H1 (cell line): ENCODE results near the gene CDYL. TPM values are rescaled to one million over a fixed set of nuclear protein-coding genes. Genes with fewer than 3 reads are reported as not detected.

ENCODE experiments used
- CTCF ChIA-PET: fragments of 300-600 bp; sonication (Branson Sonifier 250); formaldehyde crosslinking; loops from one replicate; lab custom pipeline; 2021; ENCODE audit not compliant: partially characterized antibody; lab: Charles Lee
- POLR2A ChIA-PET: fragments of 300-600 bp; sonication (Branson Sonifier 250); formaldehyde crosslinking; loops from one replicate; lab custom pipeline; 2021; ENCODE audit warnings: inconsistent platforms; ENCODE audit not compliant: partially characterized antibody; lab: Charles Lee
- DNase-seq, 2 experiments: peaks; one replicate each; pipeline versions ENCODE4 v3.0.0 to v3.0.0-alpha.2; 2010 to 2022; ENCODE audit warnings: low spot score in 2 of 2, low read depth in 1 of 2, mixed read lengths in 1 of 2
- FAIRE-seq: peaks from 2 replicates; lab custom pipeline; 2011; peaks lifted over from hg19 to GRCh38; lab: Jason Lieb, UNC
- H2AFZ ChIP-seq: 2 replicates; pipeline ENCODE4 v1.8.1; 2012; ENCODE audit warnings: low read length, inconsistent platforms
- H2AK5ac ChIP-seq: 2 replicates; pipeline ENCODE4 v1.6.1; 2013; ENCODE audit warnings: low read depth, low read length
- H2BK120ac ChIP-seq: replicated peaks from 2 replicates; pipeline ENCODE3; 2013; ENCODE audit warnings: low read depth, low read length, inconsistent platforms
- H2BK12ac ChIP-seq: 2 replicates; pipeline ENCODE4 v1.6.1; 2013; ENCODE audit warnings: low read depth, low read length
- H2BK15ac ChIP-seq: 2 replicates; pipeline ENCODE4 v1.6.1; 2013; ENCODE audit warnings: low read length
- H2BK20ac ChIP-seq: 2 replicates; pipeline ENCODE4 v1.6.1; 2013; ENCODE audit warnings: low read length
- H2BK5ac ChIP-seq: 2 replicates; pipeline ENCODE4 v1.6.1; 2013; ENCODE audit warnings: low read depth, low read length
- H3K14ac ChIP-seq: 2 replicates; pipeline ENCODE4 v1.6.1; 2013; ENCODE audit warnings: inconsistent platforms; ENCODE audit not compliant: insufficient read length
- H3K18ac ChIP-seq: 2 replicates; pipeline ENCODE4 v1.6.1; 2013; ENCODE audit warnings: low read length; ENCODE audit errors: extremely low read depth
- H3K23ac ChIP-seq: 2 replicates; pipeline ENCODE4 v1.6.1; 2013; ENCODE audit warnings: inconsistent platforms; ENCODE audit not compliant: insufficient read length
- H3K23me2 ChIP-seq: 2 replicates; pipeline ENCODE4 v1.6.1; 2013; ENCODE audit warnings: low read depth, low read length
- H3K27ac ChIP-seq: 2 replicates; pipeline ENCODE4 v1.6.1; 2011; ENCODE audit warnings: low read depth, low read length, inconsistent platforms
- H3K27me3 ChIP-seq, 4 experiments: replicated peaks in 1 of 4; 1 replicate in 1 of 4; 2 replicates in 3 of 4; pipeline versions ENCODE4 v1.6.1 to v1.8.1; 2011 to 2013; ENCODE audit warnings: low read length in 3 of 4, mild to moderate bottlenecking in 3 of 4, inconsistent platforms in 2 of 4, mixed read lengths in 2 of 4, moderate library complexity in 1 of 4; ENCODE audit not compliant: control insufficient read depth in 3 of 4, insufficient read depth in 3 of 4; ENCODE audit errors: extremely low read depth in 1 of 4
- H3K36me3 ChIP-seq, 4 experiments: 2 replicates each; pipeline versions ENCODE4 v1.6.1 to v1.8.1; 2011 to 2013; ENCODE audit warnings: mild to moderate bottlenecking in 4 of 4, low read length in 3 of 4, moderate library complexity in 2 of 4, control low read depth in 1 of 4, inconsistent platforms in 1 of 4; ENCODE audit not compliant: insufficient read depth in 4 of 4, control insufficient read depth in 2 of 4
- H3K4ac ChIP-seq: replicated peaks from 2 replicates; pipeline ENCODE3; 2013; ENCODE audit warnings: low read length, low read depth, mixed read lengths, inconsistent platforms; ENCODE audit not compliant: insufficient read length
- H3K4me1 ChIP-seq, 4 experiments: replicated peaks in 1 of 4; 1 replicate in 1 of 4; 2 replicates in 3 of 4; pipeline versions ENCODE4 v1.6.1 to v1.8.1; 2011 to 2013; ENCODE audit warnings: low read length in 3 of 4, inconsistent platforms in 2 of 4, mixed read lengths in 1 of 4; ENCODE audit not compliant: insufficient read depth in 4 of 4, control insufficient read depth in 3 of 4
- H3K4me2 ChIP-seq, 2 experiments: 2 replicates each; pipeline versions ENCODE4 v1.6.1 to v1.8.1; 2011 to 2013; ENCODE audit warnings: low read depth in 2 of 2, low read length in 2 of 2, control low read depth in 1 of 2, inconsistent platforms in 1 of 2, mild to moderate bottlenecking in 1 of 2; ENCODE audit not compliant: insufficient read depth in 1 of 2
- H3K4me3 ChIP-seq, 4 experiments: fragments of 200-600, 300-600 bp in 1 of 4; sonication (generic), shearing (Covaris generic), sonication (Bioruptor Twin) in 1 of 4; 2 replicates each; pipeline versions ENCODE4 v1.5.1 to v1.8.1; 2011 to 2016; ENCODE audit warnings: low read length in 4 of 4, low read depth in 3 of 4, control low read depth in 2 of 4, inconsistent platforms in 2 of 4, mild to moderate bottlenecking in 2 of 4, mixed read lengths in 1 of 4, moderate library complexity in 1 of 4; ENCODE audit not compliant: insufficient read depth in 2 of 4; ENCODE audit errors: extremely low read depth in 1 of 4
- H3K56ac ChIP-seq: replicated peaks from 2 replicates; pipeline ENCODE3; 2013; ENCODE audit warnings: low read depth, mild to moderate bottlenecking, mixed read lengths, low read length, inconsistent platforms; ENCODE audit not compliant: insufficient read length
- H3K79me1 ChIP-seq: 2 replicates; pipeline ENCODE4 v1.6.1; 2013; ENCODE audit warnings: low read depth, low read length, control low read depth
- H3K79me2 ChIP-seq, 2 experiments: 2 replicates each; pipeline versions ENCODE4 v1.6.1 to v1.8.1; 2012 to 2013; ENCODE audit warnings: low read length in 2 of 2, mild to moderate bottlenecking in 2 of 2, inconsistent platforms in 1 of 2; ENCODE audit not compliant: insufficient read depth in 2 of 2, control insufficient read depth in 1 of 2
- H3K9ac ChIP-seq, 4 experiments: replicated peaks in 1 of 4; 1 replicate in 1 of 4; 2 replicates in 3 of 4; pipeline versions ENCODE4 v1.6.1 to v1.8.1; 2011 to 2013; ENCODE audit warnings: low read depth in 3 of 4, low read length in 3 of 4, control low read depth in 2 of 4, mild to moderate bottlenecking in 2 of 4, moderate library complexity in 2 of 4, inconsistent platforms in 1 of 4; ENCODE audit errors: extremely low read depth in 1 of 4
- H3K9me3 ChIP-seq, 2 experiments: 2 replicates each; pipeline versions ENCODE4 v1.6.1 to v1.8.1; 2012 to 2013; ENCODE audit warnings: mild to moderate bottlenecking in 2 of 2, moderate library complexity in 2 of 2, control low read depth in 1 of 2, inconsistent platforms in 1 of 2, low read depth in 1 of 2, low read length in 1 of 2, mixed read lengths in 1 of 2; ENCODE audit not compliant: insufficient read depth in 2 of 2
- H4K20me1 ChIP-seq, 2 experiments: replicated peaks in 1 of 2; 2 replicates each; pipeline versions ENCODE3 to v1.8.1; 2011 to 2013; ENCODE audit warnings: inconsistent platforms in 2 of 2, low read length in 2 of 2, mild to moderate bottlenecking in 1 of 2; ENCODE audit not compliant: insufficient read depth in 2 of 2, control insufficient read depth in 1 of 2
- H4K5ac ChIP-seq: 2 replicates; pipeline ENCODE4 v1.6.1; 2013; ENCODE audit warnings: low read length, low read depth, mixed read lengths, inconsistent platforms; ENCODE audit not compliant: insufficient read length
- H4K8ac ChIP-seq: 2 replicates; pipeline ENCODE4 v1.8.0; 2013; ENCODE audit warnings: mild to moderate bottlenecking, moderate library complexity, low read length, inconsistent platforms; ENCODE audit not compliant: insufficient read depth; ENCODE audit errors: extremely low read depth
- H4K91ac ChIP-seq: replicated peaks from 2 replicates; pipeline ENCODE3; 2013; ENCODE audit warnings: low read length, mixed read lengths, inconsistent platforms; ENCODE audit not compliant: insufficient read length
- BCL11A ChIP-seq, 2 experiments: IDR thresholded peaks; one replicate each; pipeline ENCODE4 v1.6.1; 2011; ENCODE audit warnings: low read depth in 2 of 2, low read length in 2 of 2, mild to moderate bottlenecking in 2 of 2
- CTBP2 ChIP-seq: IDR thresholded peaks from 2 replicates; pipeline ENCODE4 v1.7.0; 2011; ENCODE audit warnings: borderline replicate concordance, mild to moderate bottlenecking, moderate library complexity, mixed read lengths, low read length; ENCODE audit not compliant: insufficient read depth, insufficient read length
- EZH2 ChIP-seq: fragments of 200-600 bp; sonication (generic); IDR thresholded peaks from 2 replicates; pipeline ENCODE4 v1.7.1; 2012; ENCODE audit warnings: low read depth, mild to moderate bottlenecking, moderate library complexity, low read length, inconsistent platforms; ENCODE audit not compliant: severe bottlenecking
- KDM5A ChIP-seq: fragments of 200-600 bp; IDR thresholded peaks from 2 replicates; pipeline ENCODE4 v1.7.1; 2012; ENCODE audit warnings: mild to moderate bottlenecking, low read length, inconsistent platforms, mixed read lengths
- NRF1 ChIP-seq: IDR thresholded peaks from 2 replicates; pipeline ENCODE4 v1.6.1; 2011; ENCODE audit warnings: mild to moderate bottlenecking, low read depth, low read length, improper control_type of control experiment
- SRF ChIP-seq: IDR thresholded peaks from 2 replicates; pipeline ENCODE4 v1.6.1; 2011; ENCODE audit warnings: mild to moderate bottlenecking, low read depth, low read length, moderate library complexity
- TCF12 ChIP-seq: IDR thresholded peaks from 2 replicates; pipeline ENCODE4 v1.6.1; 2011; ENCODE audit warnings: low read depth, mild to moderate bottlenecking, low read length
- YY1 ChIP-seq: IDR thresholded peaks from 2 replicates; pipeline ENCODE4 v1.6.1; 2011; ENCODE audit warnings: low read depth, mild to moderate bottlenecking, low read length
- WGBS, 2 experiments: shearing (Covaris generic) in 1 of 2; methylation state at CpG; one replicate each; pipeline versions ENCODE4 v1.1.6 to v1.1.7; 2013 to 2015; ENCODE audit warnings: low lambda C conversion rate in 2 of 2, mixed read lengths in 2 of 2, inconsistent platforms in 1 of 2, low coverage in 1 of 2, missing lambda C conversion rate in 1 of 2; ENCODE audit not compliant: insufficient replicate concordance in 2 of 2, insufficient coverage in 1 of 2, insufficient read length in 1 of 2; ENCODE audit errors: extremely low coverage in 1 of 2, missing lambda C conversion rate in 1 of 2; 5-methylcytosine and 5-hydroxymethylcytosine counted together
- polyA plus RNA-seq, 7 experiments: library from polyadenylated mRNA; depleted of rRNA in 3 of 7; stranded (reverse) in 5 of 7; unstranded in 2 of 7; fragments of >200 nt in 5 of 7; fragments of 200-250 nt in 2 of 7; gene quantifications; 1 replicate in 5 of 7; 2 replicates in 1 of 7; 4 replicates in 1 of 7; pipeline versions ENCODE4 v1.2.1 to v1.2.3, GENCODE V29; 2011 to 2013; ENCODE audit warnings: missing spikeins in 2 of 7, mixed read lengths in 2 of 7
- total RNA-seq: library from RNA; stranded (reverse); fragmentation: NEBNext Ultra II Directional; extraction: Animal tissue kit (Norgen Biotek cat#: 25700); gene quantifications from 2 replicates; pipeline ENCODE4 v1.2.1, GENCODE V29; 2021

Gene CDYL
- total and polyA plus RNA-seq, 2 of the 8 experiments (the other 6 are each of a cell fraction or from before 2014, with no cell fraction given) = 56.4 to 119 TPM

- Histone ChIP-seq H2BK5ac (no peak overlapping the region), H3K4me3 (no peak overlapping the region), H3K4me1 (no peaks in the 10 kb centered on the region), H2BK15ac (no peak overlapping the region), H2AK5ac (no peak overlapping the region), H3K4ac (no peak overlapping the region), H3K79me2 (no peaks in the 10 kb centered on the region), H4K8ac (no peak overlapping the region), H2BK20ac (no peak overlapping the region), H2BK120ac (no peak overlapping the region), H3K27ac (no peak overlapping the region), H3K4me2 (no peak overlapping the region), H3K14ac (no peak overlapping the region), H3K9me3 (no peaks in the 10 kb centered on the region), H3K27me3 (no peaks in the 10 kb centered on the region), H3K56ac (no peak overlapping the region), H3K18ac (no peak overlapping the region), H3K36me3 (no peaks in the 10 kb centered on the region), H3K23me2 (no peaks in the 10 kb centered on the region), H3K9ac (no peak overlapping the region), H4K20me1 (no peaks in the 10 kb centered on the region), H3K79me1 (no peaks in the 10 kb centered on the region), H2AFZ (no peak overlapping the region), H2BK12ac (no peak overlapping the region), H3K23ac (no peak overlapping the region), H4K5ac (no peak overlapping the region), H4K91ac (no peak overlapping the region)
- TF ChIP-seq CTBP2 (no peak), NRF1 (no peak), BCL11A (IDR thresholded peaks at IDR 0.05; ENCODE audit: low read depth in 2 of 2, low read length in 2 of 2) (no peak), EZH2 (no peak), KDM5A (no peak), TCF12 (no peak), SRF (no peak), YY1 (no peak)
- no peak for FAIRE-seq
- ChIA-PET POLR2A (interaction anchor here (1.2 kb wide), 1 partner anchor 32 kb away, joined by 4 read pairs; no protein-coding TSS in a partner anchor), CTCF (interaction anchor here (0.6 kb wide), 1 partner anchor 13 kb away, joined by 3 read pairs; no protein-coding TSS in a partner anchor)
- WGBS, 2 experiments = 93% methylated on average over 6 of the region's 6 CpGs; no CpG with 5 or more reads in 1 of the 2 experiments
- DNase-seq = no peak
Measured at GRCh38 chr6:4740032-4740431, 36.2 kb upstream of the CDYL start.
